Gastrocnemius medialis (tissue), 4 donors: ENCODE data around the gene ZNF134. TPM values are rescaled to one million over a fixed set of nuclear protein-coding genes. Genes with fewer than 3 reads are reported as not detected.

Source experiments
- ATAC-seq, 2 donors: fragments of 150-250 bp; one replicate each; pipeline ENCODE4 v1.9.1; 2016
- DNase-seq, 2 donors: peaks; one replicate each; pipeline ENCODE4 v3.0.0-alpha.2; 2019
- H3K27ac ChIP-seq, 4 donors: fragments of 200-600 bp; sonication (generic); 1 replicate in 1 of 4; 2 replicates in 3 of 4; pipeline ENCODE4 v1.5.1; 2016 to 2018; ENCODE audit warnings: mild to moderate bottlenecking in 2 of 4, moderate library complexity in 1 of 4
- H3K27me3 ChIP-seq, 3 donors: fragments of 200-600 bp; sonication (generic) in 2 of 3; 1 replicate in 1 of 3; 2 replicates in 2 of 3; pipeline versions ENCODE4 v1.5.1 to v1.6.0; 2016 to 2019; ENCODE audit warnings: mild to moderate bottlenecking in 1 of 3, moderate library complexity in 1 of 3
- H3K36me3 ChIP-seq, 2 donors: fragments of 200-600 bp; sonication (generic) in 1 of 2; one replicate each; pipeline ENCODE4 v1.5.1; 2017 to 2018
- H3K4me1 ChIP-seq, 2 donors: fragments of 200-600 bp; sonication (generic) in 1 of 2; one replicate each; pipeline ENCODE4 v1.5.1; 2016 to 2017; ENCODE audit warnings: mild to moderate bottlenecking in 2 of 2
- H3K4me3 ChIP-seq, 4 donors: fragments of 200-600 bp; sonication (generic) in 3 of 4; 1 replicate in 1 of 4; 2 replicates in 3 of 4; pipeline ENCODE4 v1.5.1; 2016 to 2019; ENCODE audit warnings: mild to moderate bottlenecking in 2 of 4
- H3K9me3 ChIP-seq, 3 donors: fragments of 200-600 bp; sonication (generic) in 2 of 3; 1 replicate in 1 of 3; 2 replicates in 2 of 3; pipeline ENCODE4 v1.5.1; 2016 to 2019
- POLR2A ChIP-seq, 2 donors: fragments of 450-650 bp; IDR thresholded peaks; one replicate each; pipeline ENCODE4 v1.6.1; 2017; ENCODE audit warnings: antibody characterized with exemption in 2 of 2, mild to moderate bottlenecking in 2 of 2, moderate library complexity in 2 of 2
- in situ Hi-C, 4 donors: fragments of 200-750 bp; cut with MboI; loops; one replicate each; pipeline versions ENCODE4 v1.15.0 to v1.8.0; 2017; ENCODE audit warnings: low sequenced_read_pairs in 4 of 4
- intact Hi-C: fragments of 100-400 bp; cut with DNase I; formaldehyde crosslinking; loops from one replicate; pipeline ENCODE4 v1.15.1; 2023; ENCODE audit warnings: low total_unique reads
- total RNA-seq, 4 donors: library from RNA; depleted of rRNA; stranded (reverse); fragments of >200 nt; gene quantifications; one replicate each; pipeline versions ENCODE4 v1.1.0 to v1.2.3, GENCODE V29; 2016
- TF ChIP-seq, protein P1 (sequence below), 5 experiments: fragments of 450-650 bp in 3 of 5; fragments of 200-600 bp in 2 of 5; sonication (generic) in 2 of 5; IDR thresholded peaks in 4 of 5; conservative IDR thresholded peaks in 1 of 5; 1 replicate in 4 of 5; 2 replicates in 1 of 5; pipeline ENCODE4 v1.5.1; 2016 to 2019; ENCODE audit warnings: antibody characterized with exemption in 5 of 5, mild to moderate bottlenecking in 3 of 5, moderate library complexity in 3 of 5

Gene ZNF134
- total RNA-seq, result 10 to 100 TPM in 1 of 4 donors, 1 to 10 TPM in 3; 4.2 to 13.1 (median 8.0) TPM

DNA sequence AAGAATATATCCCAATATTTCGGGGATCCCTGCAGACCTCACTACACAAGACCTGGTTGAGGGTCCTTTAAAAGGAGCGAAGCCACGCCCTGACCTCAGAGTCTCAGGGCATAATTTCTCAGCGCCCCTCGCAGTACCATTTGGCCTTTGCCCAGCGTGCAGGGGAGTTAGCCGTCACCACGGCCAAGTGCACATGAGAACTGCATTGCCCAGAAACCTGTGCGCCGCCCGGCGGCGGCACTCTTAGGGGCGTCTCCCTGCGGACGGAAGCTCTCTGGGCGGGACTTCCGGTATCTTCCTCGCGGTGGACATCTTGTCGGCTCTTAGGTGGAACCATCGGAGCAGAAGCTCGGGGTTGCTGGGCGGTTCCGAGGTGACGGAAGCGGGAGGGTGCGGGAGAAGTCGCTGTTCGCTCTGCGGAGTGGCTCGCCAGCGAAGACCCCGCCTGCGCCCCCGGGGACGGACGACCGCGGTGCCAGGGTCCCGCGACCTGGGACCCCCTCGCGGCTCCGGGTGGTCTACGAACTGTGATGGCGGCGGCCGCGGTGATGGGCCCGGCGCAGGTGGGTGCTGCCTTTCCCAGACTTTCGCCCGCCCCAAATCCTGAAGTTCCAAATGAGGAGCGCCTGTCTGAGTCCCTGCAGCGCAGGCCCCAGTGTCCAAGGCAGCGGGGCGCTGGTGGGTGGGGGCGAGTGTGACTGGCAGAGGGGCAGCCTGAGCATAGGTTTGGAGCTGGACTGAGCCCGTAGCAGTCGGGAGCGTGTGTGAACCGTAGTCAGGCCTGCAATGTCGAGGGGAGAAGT, at the start of gene ZNF134:
TSS of gene ZNF134 (plus strand) at position 302 of the 803 bp plus-strand sequence. CDS start 5,227 bp downstream, outside the sequence.
- TF ChIP-seq, protein P1, sequence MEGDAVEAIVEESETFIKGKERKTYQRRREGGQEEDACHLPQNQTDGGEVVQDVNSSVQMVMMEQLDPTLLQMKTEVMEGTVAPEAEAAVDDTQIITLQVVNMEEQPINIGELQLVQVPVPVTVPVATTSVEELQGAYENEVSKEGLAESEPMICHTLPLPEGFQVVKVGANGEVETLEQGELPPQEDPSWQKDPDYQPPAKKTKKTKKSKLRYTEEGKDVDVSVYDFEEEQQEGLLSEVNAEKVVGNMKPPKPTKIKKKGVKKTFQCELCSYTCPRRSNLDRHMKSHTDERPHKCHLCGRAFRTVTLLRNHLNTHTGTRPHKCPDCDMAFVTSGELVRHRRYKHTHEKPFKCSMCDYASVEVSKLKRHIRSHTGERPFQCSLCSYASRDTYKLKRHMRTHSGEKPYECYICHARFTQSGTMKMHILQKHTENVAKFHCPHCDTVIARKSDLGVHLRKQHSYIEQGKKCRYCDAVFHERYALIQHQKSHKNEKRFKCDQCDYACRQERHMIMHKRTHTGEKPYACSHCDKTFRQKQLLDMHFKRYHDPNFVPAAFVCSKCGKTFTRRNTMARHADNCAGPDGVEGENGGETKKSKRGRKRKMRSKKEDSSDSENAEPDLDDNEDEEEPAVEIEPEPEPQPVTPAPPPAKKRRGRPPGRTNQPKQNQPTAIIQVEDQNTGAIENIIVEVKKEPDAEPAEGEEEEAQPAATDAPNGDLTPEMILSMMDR (IDR thresholded peaks at IDR 0.05 in 4 of 5, conservative IDR thresholded peaks at IDR 0.05 in 1 of 5), result peak in 3 of 5 experiments; percentile 21 to 41 (median 25)
- TF ChIP-seq POLR2A (IDR thresholded peaks at IDR 0.05), result peak in 1 of 2 donors; percentile 36
- DNase-seq (peak; percentile 82 to 86), ATAC-seq (peak; percentile 98 to 99)
- intact Hi-C loops, result loop anchor here (1.0 to 2.0 kb wide), 6 partner anchors 15 to 826 kb away; partner anchors contain the start of genes ZNF132, ZNF211, ZNF416 and ZNF530
- Histone ChIP-seq H3K27ac (peak within 1 kb of the TSS; percentile 72 to 85 (median 80)), H3K4me3 (peak within 1 kb of the TSS; percentile 79 to 98 (median 90)), H3K27me3 (peaks cover 0 to 3% (median 0%) of the 10 kb centered on the region in 3 donors), H3K36me3 (peaks cover 0 to 40% of the 10 kb centered on the region in 2 donors), H3K9me3 (peaks cover 3 to 42% (median 19%) of the 10 kb centered on the region in 3 donors), H3K4me1 (peaks cover 14 to 16% of the 10 kb centered on the region in 2 donors)
- in situ Hi-C loops, result no loop called here

DNA sequence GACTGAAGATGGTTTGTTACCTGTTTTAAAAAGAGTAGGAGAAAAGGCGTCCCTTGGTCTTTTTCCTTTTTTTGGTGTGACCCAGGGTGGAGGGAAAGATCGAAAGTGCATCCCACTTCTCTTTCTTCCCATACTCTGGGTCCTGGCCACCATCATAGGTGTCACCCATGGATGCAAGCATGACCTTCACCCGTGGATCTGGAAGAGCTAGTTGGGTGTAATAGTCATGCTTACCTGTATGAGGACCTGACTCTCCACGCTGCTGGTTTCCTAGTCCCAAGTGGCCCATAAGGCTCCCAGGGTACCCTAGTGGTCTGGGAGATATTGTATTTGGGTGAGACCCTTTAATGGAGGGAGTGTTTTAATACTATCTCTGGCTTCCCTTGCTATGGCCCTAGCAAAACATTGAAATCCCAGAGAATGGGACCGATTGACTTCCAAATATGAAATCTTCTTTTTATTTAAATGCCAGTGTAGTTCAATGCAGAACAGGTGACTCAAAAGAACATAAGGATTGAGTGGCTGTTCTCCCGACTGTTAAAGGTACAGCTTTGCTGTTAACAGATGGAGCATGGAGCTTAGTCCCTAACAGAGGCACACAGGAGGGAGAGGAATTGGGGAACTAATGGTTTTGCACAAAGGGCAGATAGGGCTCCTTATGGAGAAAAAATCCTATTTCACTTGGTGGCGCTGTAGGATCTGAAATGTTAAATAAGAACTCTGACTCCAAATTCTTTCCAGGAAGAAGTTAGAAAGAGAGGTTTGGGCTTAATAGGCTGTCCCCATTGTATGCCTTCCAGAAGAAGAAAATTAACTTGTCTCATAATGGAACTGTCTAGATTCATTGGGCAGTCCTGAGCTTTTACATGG, 47.4 kb upstream of the ZNF134 start:
- DNase-seq (no peak), ATAC-seq (no peak)
- Histone ChIP-seq H3K27ac (no peak overlapping the region), H3K4me3 (peak overlapping the region in 1 of 4 donors; percentile 8), H3K27me3 (no peaks in the 10 kb centered on the region), H3K4me1 (no peaks in the 10 kb centered on the region), H3K36me3 (peaks cover 0 to 10% of the 10 kb centered on the region in 2 donors), H3K9me3 (peaks cover 12 to 52% (median 22%) of the 10 kb centered on the region in 3 donors)
- intact Hi-C loops, result no loop called here
- in situ Hi-C loops, result no loop called here
- TF ChIP-seq, protein P1 (IDR thresholded peaks at IDR 0.05 in 4 of 5, conservative IDR thresholded peaks at IDR 0.05 in 1 of 5), result no peak
- no peak for TF ChIP-seq POLR2A (IDR thresholded peaks at IDR 0.05)

DNA sequence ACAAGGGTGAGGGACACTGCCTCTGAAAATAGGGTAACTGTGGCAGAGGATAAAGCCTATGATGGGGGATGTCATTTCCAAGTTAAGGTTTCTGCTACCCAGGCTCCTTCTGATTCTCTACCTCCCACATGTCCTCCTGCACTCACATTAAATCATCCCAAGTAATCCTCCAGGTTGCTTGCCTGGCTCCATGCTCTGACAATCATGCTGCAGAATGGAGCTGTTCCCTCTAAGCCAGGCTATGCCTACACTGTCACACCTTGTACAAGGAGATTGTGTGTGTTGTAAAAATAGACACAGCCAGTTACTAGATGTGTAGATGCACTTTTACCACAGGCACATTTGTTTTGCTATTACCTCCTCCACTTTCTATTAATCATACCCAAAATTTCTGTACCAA, 43.3 kb upstream of the ZNF134 start:
- Histone ChIP-seq H3K4me3 (no peak overlapping the region), H3K27ac (no peak overlapping the region), H3K4me1 (no peaks in the 10 kb centered on the region), H3K36me3 (peaks cover 12 to 50% of the 10 kb centered on the region in 2 donors), H3K27me3 (no peaks in the 10 kb centered on the region), H3K9me3 (peaks cover 28 to 82% (median 41%) of the 10 kb centered on the region in 3 donors)
- TF ChIP-seq, protein P1 (IDR thresholded peaks at IDR 0.05 in 4 of 5, conservative IDR thresholded peaks at IDR 0.05 in 1 of 5), result no peak
- TF ChIP-seq POLR2A (IDR thresholded peaks at IDR 0.05), result no peak
- in situ Hi-C loops (no loop called here), intact Hi-C loops (no loop called here)
- no peak for ATAC-seq
- DNase-seq, result no peak

DNA sequence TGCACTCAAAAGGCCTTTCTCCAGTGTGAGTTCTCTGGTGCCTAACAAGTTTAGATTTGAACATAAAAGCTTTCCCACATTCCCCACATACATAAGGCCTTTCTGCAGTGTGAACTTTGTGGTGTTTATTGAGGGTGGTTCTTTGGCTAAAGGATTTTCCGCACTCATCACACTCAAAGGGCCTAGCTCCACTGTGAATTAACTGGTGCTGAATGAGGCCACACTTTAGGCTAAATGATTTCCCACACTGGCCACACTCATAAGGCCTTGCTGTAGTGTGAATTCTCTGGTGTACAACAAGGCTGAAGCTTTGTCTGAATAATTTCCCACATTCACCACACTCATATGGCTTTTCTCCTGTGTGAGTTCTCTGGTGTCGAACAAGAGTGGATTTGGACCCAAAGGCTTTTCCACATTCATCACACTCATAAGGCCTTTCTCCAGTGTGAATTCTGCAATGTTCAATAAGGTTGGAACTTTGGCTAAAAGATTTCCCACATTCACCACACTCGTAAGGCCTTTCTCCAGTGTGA, 41.6 kb upstream of the ZNF134 start:
- in situ Hi-C loops (no loop called here), intact Hi-C loops (no loop called here)
- TF ChIP-seq, protein P1 (IDR thresholded peaks at IDR 0.05 in 4 of 5, conservative IDR thresholded peaks at IDR 0.05 in 1 of 5), result no peak
- no peak for TF ChIP-seq POLR2A (IDR thresholded peaks at IDR 0.05)
- Histone ChIP-seq H3K36me3 (peaks cover 12 to 68% of the 10 kb centered on the region in 2 donors), H3K27me3 (no peaks in the 10 kb centered on the region), H3K4me3 (no peak overlapping the region), H3K27ac (no peak overlapping the region), H3K4me1 (peaks cover 0 to 2% of the 10 kb centered on the region in 2 donors), H3K9me3 (peaks cover 28 to 64% (median 29%) of the 10 kb centered on the region in 3 donors)
- no peak for ATAC-seq
- no peak for DNase-seq
